Uterus (tissue), 2 donors: Measurements from ENCODE around the gene NUP62.

Experiments used
- POLR2A ChIP-seq, 2 donors: fragments of 450-650 bp; IDR thresholded peaks; one replicate each; pipeline ENCODE4 v1.6.1; 2016; ENCODE audit warnings: antibody characterized with exemption in 2 of 2, mild to moderate bottlenecking in 1 of 2, moderate library complexity in 1 of 2
- TF ChIP-seq, protein P1 (sequence below), 4 experiments: fragments of 200-600 bp in 2 of 4; fragments of 450-650 bp in 2 of 4; sonication (generic) in 2 of 4; IDR thresholded peaks; one replicate each; pipeline ENCODE4 v1.5.1; 2016 to 2019; ENCODE audit warnings: antibody characterized with exemption in 4 of 4, mild to moderate bottlenecking in 2 of 4, moderate library complexity in 1 of 4

DNA sequence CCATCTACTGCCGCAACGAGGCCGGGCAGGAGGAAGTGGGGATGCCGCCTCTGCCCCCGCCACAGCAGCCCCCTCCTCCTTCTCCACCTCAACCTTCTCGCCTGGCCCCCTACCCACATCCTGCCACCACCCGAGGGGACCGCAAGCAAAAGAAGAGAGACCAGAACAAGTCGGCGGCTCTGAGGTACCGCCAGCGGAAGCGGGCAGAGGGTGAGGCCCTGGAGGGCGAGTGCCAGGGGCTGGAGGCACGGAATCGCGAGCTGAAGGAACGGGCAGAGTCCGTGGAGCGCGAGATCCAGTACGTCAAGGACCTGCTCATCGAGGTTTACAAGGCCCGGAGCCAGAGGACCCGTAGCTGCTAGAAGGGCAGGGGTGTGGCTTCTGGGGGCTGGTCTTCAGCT is 3.4 kb upstream of the NUP62 start:
- no peak for TF ChIP-seq POLR2A (IDR thresholded peaks at IDR 0.05)
- TF ChIP-seq, protein P1, sequence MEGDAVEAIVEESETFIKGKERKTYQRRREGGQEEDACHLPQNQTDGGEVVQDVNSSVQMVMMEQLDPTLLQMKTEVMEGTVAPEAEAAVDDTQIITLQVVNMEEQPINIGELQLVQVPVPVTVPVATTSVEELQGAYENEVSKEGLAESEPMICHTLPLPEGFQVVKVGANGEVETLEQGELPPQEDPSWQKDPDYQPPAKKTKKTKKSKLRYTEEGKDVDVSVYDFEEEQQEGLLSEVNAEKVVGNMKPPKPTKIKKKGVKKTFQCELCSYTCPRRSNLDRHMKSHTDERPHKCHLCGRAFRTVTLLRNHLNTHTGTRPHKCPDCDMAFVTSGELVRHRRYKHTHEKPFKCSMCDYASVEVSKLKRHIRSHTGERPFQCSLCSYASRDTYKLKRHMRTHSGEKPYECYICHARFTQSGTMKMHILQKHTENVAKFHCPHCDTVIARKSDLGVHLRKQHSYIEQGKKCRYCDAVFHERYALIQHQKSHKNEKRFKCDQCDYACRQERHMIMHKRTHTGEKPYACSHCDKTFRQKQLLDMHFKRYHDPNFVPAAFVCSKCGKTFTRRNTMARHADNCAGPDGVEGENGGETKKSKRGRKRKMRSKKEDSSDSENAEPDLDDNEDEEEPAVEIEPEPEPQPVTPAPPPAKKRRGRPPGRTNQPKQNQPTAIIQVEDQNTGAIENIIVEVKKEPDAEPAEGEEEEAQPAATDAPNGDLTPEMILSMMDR (IDR thresholded peaks at IDR 0.05), result no peak
